Myocyte (in vitro differentiated cells): Measurements from ENCODE around the gene MRPL33. TPM values are rescaled to one million over a fixed set of nuclear protein-coding genes. Genes with fewer than 3 reads are reported as not detected.

Source experiments
- DNase-seq: peaks from one replicate; pipeline ENCODE4 v3.0.0-alpha.2; 2012; ENCODE audit warnings: low read depth
- total RNA-seq: library from RNA; depleted of rRNA; stranded (reverse); fragments of >200 nt; gene quantifications from 2 replicates; pipeline ENCODE4 v1.2.3, GENCODE V29; 2014

Gene MRPL33
- total RNA-seq, 1 donor from 2014 or later: 134 TPM

- peak; percentile 32 for DNase-seq
Observed at GRCh38 chr2:27807476-27807875, 36.0 kb downstream of the MRPL33 start.

GRCh38 chr2:27808418-27808817, 36.9 kb downstream of the MRPL33 start:
- DNase-seq: no peak

GRCh38 chr2:27808984-27809383, 37.5 kb downstream of the MRPL33 start:
- peak; percentile 22 for DNase-seq

GRCh38 chr2:27809761-27810241, 38.3 kb downstream of the MRPL33 start:
- DNase-seq: peak; percentile 65

- no peak for DNase-seq
Observed at GRCh38 chr2:27810455-27810854, 38.9 kb downstream of the MRPL33 start.

GRCh38 chr2:27811768-27812167, 40.2 kb downstream of the MRPL33 start:
- no peak for DNase-seq

GRCh38 chr2:27814758-27815157, 43.2 kb downstream of the MRPL33 start:
- no peak for DNase-seq

- no peak for DNase-seq
Observed at GRCh38 chr2:27815860-27816438, 44.4 kb downstream of the MRPL33 start.

GRCh38 chr2:27822049-27822448, 50.5 kb downstream of the MRPL33 start:
- DNase-seq: no peak

GRCh38 chr2:27823135-27823534, 51.6 kb downstream of the MRPL33 start:
- DNase-seq: no peak

GRCh38 chr2:27823569-27823968, 52.0 kb downstream of the MRPL33 start:
- no peak for DNase-seq

GRCh38 chr2:27824401-27824800, 52.9 kb downstream of the MRPL33 start:
- no peak for DNase-seq

GRCh38 chr2:27828305-27828704, 56.8 kb downstream of the MRPL33 start:
- no peak for DNase-seq

Other genes with a start within 250 kb of the MRPL33 start
- 31.6 and 35.7 TPM in 2 replicates for gene ZNF512, start 188.7 kb upstream of the MRPL33 start, total RNA-seq
- 1.8 and 3.0 TPM in 2 replicates for gene CCDC121, start 142.7 kb upstream of the MRPL33 start, total RNA-seq
- gene GPN1, start 142.7 kb upstream of the MRPL33 start, total RNA-seq: 26.7 and 29.0 TPM in 2 replicates
- 35.4 and 44.0 TPM in 2 replicates for gene SUPT7L, start 108.1 kb upstream of the MRPL33 start, total RNA-seq
- gene SLC4A1AP, start 107.8 kb upstream of the MRPL33 start, total RNA-seq: 34.7 and 41.2 TPM in 2 replicates
- 1.5 and 2.0 TPM in 2 replicates for gene RBKS, start 118.7 kb downstream of the MRPL33 start, total RNA-seq
- 34.6 and 46.2 TPM in 2 replicates for gene BABAM2, start 119.0 kb downstream of the MRPL33 start, total RNA-seq